Thyroid gland (tissue), 4 donors: Measurements from ENCODE around the gene CCNJL.

Source experiments
- CTCF ChIP-seq, 6 experiments: fragments of 200-600 bp in 3 of 6; fragments of 450-650 bp in 3 of 6; sonication (generic) in 3 of 6; IDR thresholded peaks; one replicate each; pipeline ENCODE4 v1.5.1; 2016 to 2019; ENCODE audit warnings: antibody characterized with exemption in 6 of 6, mild to moderate bottlenecking in 2 of 6, inconsistent platforms in 1 of 6, moderate library complexity in 1 of 6
- POLR2A ChIP-seq, 2 donors: fragments of 450-650 bp; IDR thresholded peaks; one replicate each; pipeline ENCODE4 v1.6.1; 2017; ENCODE audit warnings: antibody characterized with exemption in 2 of 2, mild to moderate bottlenecking in 2 of 2, moderate library complexity in 1 of 2

GRCh38 chr5:160289721-160290120 lies 22.6 kb downstream of the CCNJL start:
- peak in 1 of 2 donors; percentile 12 for TF ChIP-seq POLR2A (IDR thresholded peaks at IDR 0.05)
- peak in 2 of 6 experiments; percentile 14 to 15 for TF ChIP-seq CTCF (IDR thresholded peaks at IDR 0.05)
